ENCODE measurements around the gene LSM4. TPM values are rescaled to one million over a fixed set of nuclear protein-coding genes. Genes with fewer than 3 reads are reported as not detected.

Gene LSM4
- total RNA-seq, 4 donors from 2014 or later = 70.4 to 167 (median 156) TPM

DNA sequence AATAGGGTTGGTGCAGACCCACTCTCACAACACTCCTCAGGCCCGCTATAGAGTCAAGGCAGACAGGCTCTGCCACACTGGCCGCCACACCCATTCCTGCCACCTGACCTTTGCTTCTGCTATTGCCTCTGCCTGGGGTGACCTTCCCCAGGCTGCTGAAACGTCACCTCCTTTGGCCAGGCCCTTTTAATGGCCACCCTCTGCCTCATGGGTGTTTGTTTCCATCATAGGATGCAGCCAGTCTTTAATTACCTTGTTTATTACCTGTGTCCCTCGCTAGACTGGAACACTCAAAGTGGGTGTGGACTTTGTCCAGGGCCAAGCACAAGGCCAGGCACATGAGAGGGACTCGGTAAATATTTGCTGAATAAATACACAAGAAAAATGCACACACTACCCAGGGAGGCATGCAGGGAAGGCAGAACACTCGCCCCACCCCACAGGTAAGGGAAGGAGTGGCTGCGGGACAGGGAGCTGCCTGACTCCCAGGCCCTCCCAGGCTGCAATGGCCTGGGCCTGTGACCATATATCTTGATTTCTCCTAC lies 3.2 kb downstream of the LSM4 start:
- peaks cover 0 to 65% (median 28%) of the 10 kb centered on the region in 4 donors for H3K4me1 ChIP-seq
- H3K27ac ChIP-seq = peak overlapping the region in 2 of 4 donors; percentile 87 to 89
- TF ChIP-seq EP300 (IDR thresholded peaks at IDR 0.05) (no peak), POLR2A (IDR thresholded peaks at IDR 0.05) (no peak)
- TF ChIP-seq, protein P1, sequence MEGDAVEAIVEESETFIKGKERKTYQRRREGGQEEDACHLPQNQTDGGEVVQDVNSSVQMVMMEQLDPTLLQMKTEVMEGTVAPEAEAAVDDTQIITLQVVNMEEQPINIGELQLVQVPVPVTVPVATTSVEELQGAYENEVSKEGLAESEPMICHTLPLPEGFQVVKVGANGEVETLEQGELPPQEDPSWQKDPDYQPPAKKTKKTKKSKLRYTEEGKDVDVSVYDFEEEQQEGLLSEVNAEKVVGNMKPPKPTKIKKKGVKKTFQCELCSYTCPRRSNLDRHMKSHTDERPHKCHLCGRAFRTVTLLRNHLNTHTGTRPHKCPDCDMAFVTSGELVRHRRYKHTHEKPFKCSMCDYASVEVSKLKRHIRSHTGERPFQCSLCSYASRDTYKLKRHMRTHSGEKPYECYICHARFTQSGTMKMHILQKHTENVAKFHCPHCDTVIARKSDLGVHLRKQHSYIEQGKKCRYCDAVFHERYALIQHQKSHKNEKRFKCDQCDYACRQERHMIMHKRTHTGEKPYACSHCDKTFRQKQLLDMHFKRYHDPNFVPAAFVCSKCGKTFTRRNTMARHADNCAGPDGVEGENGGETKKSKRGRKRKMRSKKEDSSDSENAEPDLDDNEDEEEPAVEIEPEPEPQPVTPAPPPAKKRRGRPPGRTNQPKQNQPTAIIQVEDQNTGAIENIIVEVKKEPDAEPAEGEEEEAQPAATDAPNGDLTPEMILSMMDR (IDR thresholded peaks at IDR 0.05) = no peak
- peaks cover 0 to 8% (median 0%) of the 10 kb centered on the region in 3 donors for H3K36me3 ChIP-seq
- H3K9me3 ChIP-seq = no peaks in the 10 kb centered on the region
- H3K27me3 ChIP-seq = no peaks in the 10 kb centered on the region
- 83 to 85% methylated on average over 7 of the region's 7 CpGs for WGBS, 2 donors
- no peak for DNase-seq (ENCODE audit: low spot score in 2 of 2)
- H3K4me3 ChIP-seq = no peak overlapping the region

DNA sequence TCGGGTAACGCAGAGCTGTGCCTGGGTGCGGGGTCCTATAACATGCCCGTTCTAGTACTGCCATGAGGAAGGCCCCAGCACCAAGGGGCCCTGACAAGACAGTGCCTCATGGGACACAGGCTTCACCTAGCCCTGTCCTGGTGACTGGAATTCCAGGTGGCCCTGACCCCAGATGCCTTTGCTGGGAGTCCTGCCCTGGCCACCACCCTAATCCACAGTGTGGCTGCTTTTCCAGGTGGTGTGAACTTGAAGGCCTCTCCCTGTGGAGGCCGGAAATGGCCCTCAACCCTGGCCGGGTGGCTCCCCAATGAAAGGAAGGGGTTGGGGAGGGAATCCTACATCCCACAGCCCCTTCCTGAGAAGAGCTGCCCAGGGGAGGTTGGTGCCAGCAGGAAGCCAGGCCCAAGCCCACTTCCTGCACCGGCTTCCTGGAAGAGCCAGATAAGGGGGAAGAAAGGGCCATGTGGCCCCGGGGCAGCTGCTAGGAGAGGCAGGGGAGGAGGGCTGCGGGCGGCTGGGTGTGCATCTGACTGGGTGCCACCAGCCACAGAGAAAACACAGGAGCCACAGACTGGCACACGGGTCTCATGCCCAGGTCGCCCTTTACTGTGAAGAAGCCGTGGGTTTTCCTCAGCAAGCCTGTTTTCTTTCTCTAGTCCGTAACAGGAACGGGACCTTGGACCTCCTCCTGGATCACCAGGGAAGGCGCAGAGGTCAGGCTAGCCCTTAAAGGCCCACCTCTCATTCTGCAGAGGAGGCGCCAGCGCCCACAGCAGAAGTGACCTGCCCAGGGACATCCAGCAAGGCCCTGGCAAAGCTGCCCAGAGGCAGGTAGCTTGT lies 4.7 kb downstream of the LSM4 start:
- no peak overlapping the region for H3K4me3 ChIP-seq
- peak overlapping the region; percentile 61 to 87 (median 77) for H3K27ac ChIP-seq
- TF ChIP-seq POLR2A (IDR thresholded peaks at IDR 0.05) (peak in 1 of 2 donors; percentile 7), EP300 (IDR thresholded peaks at IDR 0.05) (peak in 1 of 2 donors; percentile 34)
- TF ChIP-seq, protein P1 (IDR thresholded peaks at IDR 0.05) = no peak
- H3K27me3 ChIP-seq = no peaks in the 10 kb centered on the region
- H3K9me3 ChIP-seq = no peaks in the 10 kb centered on the region
- H3K4me1 ChIP-seq = peaks cover 0 to 53% (median 26%) of the 10 kb centered on the region in 4 donors
- WGBS, 2 donors = 58 to 72% methylated on average over 11 to 18 of the region's 18 CpGs
- H3K36me3 ChIP-seq = peaks cover 0 to 17% (median 0%) of the 10 kb centered on the region in 3 donors
- no peak for DNase-seq (ENCODE audit: low spot score in 2 of 2)

DNA sequence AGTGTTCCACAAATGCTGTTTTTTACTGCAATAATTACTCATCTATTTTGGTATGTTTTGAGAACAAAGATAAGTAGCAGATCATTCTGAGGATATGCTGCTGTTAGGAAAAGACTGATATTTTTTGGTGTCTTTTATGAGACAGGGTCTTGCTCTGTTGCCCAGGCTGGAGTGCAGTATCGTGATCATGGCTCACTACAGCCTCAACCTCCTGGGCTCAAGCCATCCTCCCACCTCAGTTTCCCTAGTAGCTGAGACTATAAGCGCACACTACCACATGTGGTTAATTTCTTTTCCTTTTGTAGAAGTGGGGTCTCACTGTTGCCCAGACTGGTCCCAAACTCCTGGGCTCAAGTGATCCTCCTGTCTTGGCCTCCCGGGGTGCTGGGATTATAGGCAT lies 9.5 kb downstream of the LSM4 start:
- H3K27me3 ChIP-seq = no peaks in the 10 kb centered on the region
- H3K4me1 ChIP-seq = peaks cover 0 to 50% (median 8%) of the 10 kb centered on the region in 4 donors
- H3K9me3 ChIP-seq = no peaks in the 10 kb centered on the region
- 91 to 100% methylated on average over 3 of the region's 3 CpGs for WGBS, 2 donors
- H3K36me3 ChIP-seq = peaks cover 0 to 64% (median 0%) of the 10 kb centered on the region in 3 donors
- no peak for DNase-seq (ENCODE audit: low spot score in 2 of 2)
- H3K4me3 ChIP-seq = no peak overlapping the region
- TF ChIP-seq POLR2A (IDR thresholded peaks at IDR 0.05) = no peak
- TF ChIP-seq, protein P1 (IDR thresholded peaks at IDR 0.05) = no peak
- no peak for TF ChIP-seq EP300 (IDR thresholded peaks at IDR 0.05)
- no peak overlapping the region for H3K27ac ChIP-seq

DNA sequence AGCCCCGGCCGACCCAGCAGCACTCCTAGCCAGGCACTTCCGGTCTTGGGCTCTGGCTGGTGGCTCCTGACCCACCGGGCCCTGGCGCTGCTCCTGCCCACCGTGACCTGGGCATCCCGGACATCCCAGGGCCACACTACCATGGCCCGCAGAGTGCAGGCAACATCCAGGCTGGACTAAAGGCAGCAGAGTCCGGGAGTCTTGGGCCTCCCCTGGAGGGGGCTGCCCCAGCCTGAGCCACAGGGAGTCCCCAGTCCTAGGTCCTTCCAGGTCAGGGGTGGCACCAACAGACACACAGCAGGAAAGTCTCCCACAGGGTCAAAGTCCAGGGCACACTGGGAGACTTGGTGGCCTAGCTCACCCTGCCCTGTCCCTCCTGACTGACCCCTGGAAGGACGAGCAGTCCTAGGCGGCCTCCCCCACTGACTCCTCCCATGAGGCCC lies 10.8 kb downstream of the LSM4 start:
- Histone ChIP-seq H3K4me3 (no peak overlapping the region), H3K9me3 (no peaks in the 10 kb centered on the region), H3K4me1 (peaks cover 0 to 52% (median 10%) of the 10 kb centered on the region in 4 donors), H3K27ac (peak overlapping the region in 2 of 4 donors; percentile 61 to 100), H3K36me3 (peaks cover 0 to 75% (median 0%) of the 10 kb centered on the region in 3 donors), H3K27me3 (no peaks in the 10 kb centered on the region)
- no peak for TF ChIP-seq EP300 (IDR thresholded peaks at IDR 0.05)
- TF ChIP-seq, protein P1 (IDR thresholded peaks at IDR 0.05) = no peak
- TF ChIP-seq POLR2A (IDR thresholded peaks at IDR 0.05) = no peak
- DNase-seq (ENCODE audit: low spot score in 2 of 2) = no peak
- WGBS, 2 donors = 82 to 90% methylated on average over 10 to 11 of the region's 11 CpGs
